ENCODE measurements around the gene RYR1. TPM values are rescaled to one million over a fixed set of nuclear protein-coding genes. Genes with fewer than 3 reads are reported as not detected.

Gene RYR1
- total RNA-seq, 2 experiments from 2014 or later: 0.54 to 1.4 TPM

GRCh38 chr19:38514812-38515633 lies 81.5 kb downstream of the RYR1 start:
- no TSS peak for BruUV-seq (replicated peaks)
- H4K20me1 ChIP-seq (ENCODE audit: insufficient read depth, low read length): no peaks in the 10 kb centered on the region
- no peaks in the 10 kb centered on the region for H3K79me2 ChIP-seq (ENCODE audit: insufficient read depth, low read depth, low read length)
- no peak overlapping the region for H2AFZ ChIP-seq (ENCODE audit: low read length)
- H3K4me1 ChIP-seq (ENCODE audit: insufficient read depth, low read length, poor library complexity, severe bottlenecking): no peaks in the 10 kb centered on the region
- H3K9me2 ChIP-seq (ENCODE audit: insufficient read depth, low read length): no peaks in the 10 kb centered on the region
- ChIA-PET POLR2A (interaction anchor here (1.3 to 1.6 kb wide), 2 partner anchors 15 to 103 kb away, joined by 5 read pairs; no protein-coding TSS in a partner anchor), CTCF (ENCODE audit: unreplicated experiment) (interaction anchor here (0.6 kb wide), 1 partner anchor 112 kb away, joined by 7 read pairs; no protein-coding TSS in a partner anchor)
- DNase-seq (ENCODE audit: low spot score): peak; percentile 71
- H3K9me3 ChIP-seq (ENCODE audit: low read length): no peaks in the 10 kb centered on the region
- H3K4me3 ChIP-seq (ENCODE audit: low read depth, low read length, poor library complexity, severe bottlenecking): no peak overlapping the region
- TF ChIP-seq, protein P1, sequence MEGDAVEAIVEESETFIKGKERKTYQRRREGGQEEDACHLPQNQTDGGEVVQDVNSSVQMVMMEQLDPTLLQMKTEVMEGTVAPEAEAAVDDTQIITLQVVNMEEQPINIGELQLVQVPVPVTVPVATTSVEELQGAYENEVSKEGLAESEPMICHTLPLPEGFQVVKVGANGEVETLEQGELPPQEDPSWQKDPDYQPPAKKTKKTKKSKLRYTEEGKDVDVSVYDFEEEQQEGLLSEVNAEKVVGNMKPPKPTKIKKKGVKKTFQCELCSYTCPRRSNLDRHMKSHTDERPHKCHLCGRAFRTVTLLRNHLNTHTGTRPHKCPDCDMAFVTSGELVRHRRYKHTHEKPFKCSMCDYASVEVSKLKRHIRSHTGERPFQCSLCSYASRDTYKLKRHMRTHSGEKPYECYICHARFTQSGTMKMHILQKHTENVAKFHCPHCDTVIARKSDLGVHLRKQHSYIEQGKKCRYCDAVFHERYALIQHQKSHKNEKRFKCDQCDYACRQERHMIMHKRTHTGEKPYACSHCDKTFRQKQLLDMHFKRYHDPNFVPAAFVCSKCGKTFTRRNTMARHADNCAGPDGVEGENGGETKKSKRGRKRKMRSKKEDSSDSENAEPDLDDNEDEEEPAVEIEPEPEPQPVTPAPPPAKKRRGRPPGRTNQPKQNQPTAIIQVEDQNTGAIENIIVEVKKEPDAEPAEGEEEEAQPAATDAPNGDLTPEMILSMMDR (conservative IDR thresholded peaks at IDR 0.05; ENCODE audit: low read length): peak; percentile 91
- TF ChIP-seq EZH2phosphoT487 (IDR thresholded peaks at IDR 0.05; ENCODE audit: borderline replicate concordance, low read depth, low read length): no peak
- no peaks in the 10 kb centered on the region for H3K36me3 ChIP-seq (ENCODE audit: insufficient read depth, low read length)
- no peak overlapping the region; the same call in 1 of the 2 replicates for H3K4me2 ChIP-seq (ENCODE audit: low read length)
- intact Hi-C loops (cut with micrococcal nuclease; ENCODE audit: unreplicated experiment): loop anchor here (1.0 to 10.0 kb wide), 3 partner anchors 112 to 210 kb away; partner anchors contain the start of gene FAM98C
- no peak overlapping the region for H3K27ac ChIP-seq (ENCODE audit: low read depth, low read length, poor library complexity, severe bottlenecking)

DNA sequence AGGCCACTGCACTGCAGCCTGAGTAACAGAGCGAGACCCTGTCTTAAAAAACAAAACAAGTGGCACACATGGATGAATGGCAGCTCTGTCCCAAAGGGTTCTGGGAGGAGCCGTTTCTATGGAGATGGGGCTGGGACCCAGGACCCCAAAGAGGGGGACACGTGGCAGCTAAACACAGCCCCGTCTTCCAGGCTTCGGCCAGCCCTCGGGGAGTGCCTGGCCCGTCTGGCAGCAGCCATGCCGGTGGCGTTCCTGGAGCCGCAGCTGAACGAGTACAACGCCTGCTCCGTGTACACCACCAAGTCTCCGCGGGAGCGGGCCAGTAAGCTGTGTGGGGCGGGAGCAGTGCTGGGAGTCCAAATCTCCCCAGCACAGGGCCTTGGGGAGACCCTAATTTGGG lies 82.4 kb downstream of the RYR1 start:
- Histone ChIP-seq H3K27ac (ENCODE audit: low read depth, low read length, poor library complexity, severe bottlenecking) (no peak overlapping the region), H3K79me2 (ENCODE audit: insufficient read depth, low read depth, low read length) (no peaks in the 10 kb centered on the region), H4K20me1 (ENCODE audit: insufficient read depth, low read length) (no peaks in the 10 kb centered on the region), H2AFZ (ENCODE audit: low read length) (no peak overlapping the region), H3K4me3 (ENCODE audit: low read depth, low read length, poor library complexity, severe bottlenecking) (no peak overlapping the region), H3K36me3 (ENCODE audit: insufficient read depth, low read length) (no peaks in the 10 kb centered on the region), H3K4me2 (ENCODE audit: low read length) (no peak overlapping the region), H3K9me2 (ENCODE audit: insufficient read depth, low read length) (no peaks in the 10 kb centered on the region), H3K9me3 (ENCODE audit: low read length) (no peaks in the 10 kb centered on the region), H3K4me1 (ENCODE audit: insufficient read depth, low read length, poor library complexity, severe bottlenecking) (no peaks in the 10 kb centered on the region)
- POLR2A ChIA-PET: interaction anchor here (1.3 to 1.6 kb wide), 2 partner anchors 14 to 103 kb away, joined by 5 read pairs; no protein-coding TSS in a partner anchor
- CTCF ChIA-PET (ENCODE audit: unreplicated experiment): interaction anchor here (0.6 kb wide), 1 partner anchor 113 kb away, joined by 7 read pairs; no protein-coding TSS in a partner anchor
- intact Hi-C loops (cut with micrococcal nuclease; ENCODE audit: unreplicated experiment): loop anchor here (1.0 to 10.0 kb wide), 3 partner anchors 113 to 209 kb away; partner anchors contain the start of gene FAM98C
- BruUV-seq (replicated peaks): no TSS peak
- TF ChIP-seq EZH2phosphoT487 (IDR thresholded peaks at IDR 0.05; ENCODE audit: borderline replicate concordance, low read depth, low read length): no peak
- TF ChIP-seq, protein P1 (conservative IDR thresholded peaks at IDR 0.05; ENCODE audit: low read length): no peak
- DNase-seq (ENCODE audit: low spot score): no peak

GRCh38 chr19:38516802-38517201 lies 83.3 kb downstream of the RYR1 start:
- no peak overlapping the region for H2AFZ ChIP-seq (ENCODE audit: low read length)
- no peak overlapping the region for H3K4me3 ChIP-seq (ENCODE audit: low read depth, low read length, poor library complexity, severe bottlenecking)
- H3K9me2 ChIP-seq (ENCODE audit: insufficient read depth, low read length): no peaks in the 10 kb centered on the region
- H4K20me1 ChIP-seq (ENCODE audit: insufficient read depth, low read length): no peaks in the 10 kb centered on the region
- TF ChIP-seq, protein P1 (conservative IDR thresholded peaks at IDR 0.05; ENCODE audit: low read length): no peak
- no peak for TF ChIP-seq EZH2phosphoT487 (IDR thresholded peaks at IDR 0.05; ENCODE audit: borderline replicate concordance, low read depth, low read length)
- H3K9me3 ChIP-seq (ENCODE audit: low read length): no peaks in the 10 kb centered on the region
- no TSS peak for BruUV-seq (replicated peaks)
- ChIA-PET CTCF (ENCODE audit: unreplicated experiment) (no interaction called here), POLR2A (no interaction called here)
- H3K4me1 ChIP-seq (ENCODE audit: insufficient read depth, low read length, poor library complexity, severe bottlenecking): no peaks in the 10 kb centered on the region
- no peaks in the 10 kb centered on the region for H3K36me3 ChIP-seq (ENCODE audit: insufficient read depth, low read length)
- no peak for DNase-seq (ENCODE audit: low spot score)
- no peak overlapping the region for H3K27ac ChIP-seq (ENCODE audit: low read depth, low read length, poor library complexity, severe bottlenecking)
- intact Hi-C loops (cut with micrococcal nuclease; ENCODE audit: unreplicated experiment): loop anchor here (10.0 kb wide), 1 partner anchor 208 kb away; no protein-coding TSS in a partner anchor
- no peak overlapping the region for H3K4me2 ChIP-seq (ENCODE audit: low read length)
- H3K79me2 ChIP-seq (ENCODE audit: insufficient read depth, low read depth, low read length): no peaks in the 10 kb centered on the region

Measured in OCI-LY7 (cell line).